KBM-7 (cell line): Measurements from ENCODE around the gene CDH13.

Experiments
- DNase-seq: peaks from one replicate; pipeline ENCODE4 v3.0.0-alpha.2; 2015
- in situ Hi-C: fragments of 300-500 bp; cut with MboI; formaldehyde crosslinking; loops from 2 replicates; pipeline ENCODE4 v1.14.3; 2020; ENCODE audit warnings: low sequenced_read_pairs, low pct_unique_long_range_greater_than_20kb, mixed read lengths

The CDH13 gene

GRCh38 chr16:83109490-83110125, 482.8 kb downstream of the CDH13 start:
- in situ Hi-C loops, result no loop called here
- DNase-seq, result no peak

- in situ Hi-C loops, result no loop called here
These were observed 483.5 kb downstream of the CDH13 start for GRCh38 chr16:83110269-83110668.

GRCh38 chr16:83113317-83113716, 486.5 kb downstream of the CDH13 start:
- DNase-seq, result peak; percentile 15
- in situ Hi-C loops, result no loop called here

More at GRCh38 chr16:83110269-83110668, 483.5 kb downstream of the CDH13 start:
- no peak for DNase-seq

GRCh38 chr16:83113811-83114210, 487.0 kb downstream of the CDH13 start:
- no peak for DNase-seq
- in situ Hi-C loops, result no loop called here

DNA sequence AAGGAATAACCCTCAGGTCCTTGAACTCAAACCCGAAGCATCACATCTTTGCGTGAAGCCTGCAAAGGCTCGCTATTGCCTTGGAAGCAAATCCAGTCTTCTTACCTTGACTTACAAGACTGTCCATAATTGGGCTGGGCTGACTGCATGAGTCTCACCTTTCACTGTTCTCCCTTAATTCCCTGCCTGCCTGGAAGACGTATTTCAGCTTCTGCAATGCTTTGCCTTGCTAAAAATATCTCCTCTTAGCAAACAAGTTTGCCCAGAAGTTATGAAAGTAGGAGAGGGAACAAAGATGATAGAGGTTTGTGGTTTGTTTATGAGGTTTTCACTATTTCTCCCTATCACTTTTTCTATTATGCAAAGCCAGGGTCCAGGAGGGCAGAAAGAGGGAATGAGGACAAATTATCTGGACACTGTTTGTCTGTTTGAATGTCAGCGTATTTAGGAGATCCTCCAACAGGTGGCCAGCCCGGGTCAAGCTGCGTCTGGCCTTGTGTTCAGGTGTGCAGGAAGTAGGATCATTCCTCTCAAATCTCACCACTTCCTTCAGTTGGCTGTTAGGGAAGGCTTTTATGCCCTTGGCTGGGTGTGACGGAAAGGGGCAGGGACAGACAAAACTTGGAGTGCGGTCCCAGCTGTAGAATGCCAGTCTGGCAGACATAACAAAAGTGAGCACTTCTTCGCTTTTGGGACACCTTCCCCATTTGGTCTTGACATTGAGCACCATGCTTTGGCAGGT, 488.9 kb downstream of the CDH13 start:
- DNase-seq, result no peak
- in situ Hi-C loops, result no loop called here

GRCh38 chr16:83116274-83116892, 489.6 kb downstream of the CDH13 start:
- in situ Hi-C loops, result no loop called here
- DNase-seq, result no peak

- in situ Hi-C loops, result no loop called here
- DNase-seq, result no peak
These were observed 491.0 kb downstream of the CDH13 start for GRCh38 chr16:83117810-83118209.

GRCh38 chr16:83118365-83118764, 491.6 kb downstream of the CDH13 start:
- DNase-seq, result no peak
- in situ Hi-C loops, result no loop called here

DNA sequence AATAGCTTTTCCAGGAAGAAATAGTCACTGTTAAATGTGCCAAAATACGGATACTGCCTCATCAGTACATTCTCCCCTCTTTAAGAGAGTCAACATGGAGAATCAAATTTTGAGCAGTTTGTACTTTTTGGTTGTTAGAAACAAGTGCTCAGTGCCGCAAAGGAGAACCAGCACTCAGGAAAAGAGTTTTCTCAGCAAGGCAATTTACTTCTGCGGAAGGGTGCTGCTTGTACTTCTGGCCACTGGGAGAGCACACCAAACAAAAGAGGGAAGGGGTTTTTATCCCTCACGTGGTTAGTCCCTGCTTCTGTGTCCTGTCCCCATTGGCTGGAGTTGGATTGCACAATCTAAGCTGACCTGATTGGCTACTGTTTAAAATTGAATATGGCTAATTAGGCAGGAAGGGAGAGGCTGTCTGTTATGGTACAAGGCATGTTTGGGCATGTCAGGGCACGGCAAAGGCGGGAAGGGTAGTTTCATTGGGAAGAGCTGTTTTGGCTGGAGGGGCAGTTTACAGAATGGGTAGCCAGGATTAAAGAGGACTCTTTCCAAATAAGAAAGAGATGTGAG, 499.3 kb downstream of the CDH13 start:
- in situ Hi-C loops, result no loop called here

GRCh38 chr16:83128041-83128440, 501.3 kb downstream of the CDH13 start:
- DNase-seq, result no peak
- in situ Hi-C loops, result no loop called here

More for the DNA sequence above, 499.3 kb downstream of the CDH13 start:
- DNase-seq, result no peak

DNA sequence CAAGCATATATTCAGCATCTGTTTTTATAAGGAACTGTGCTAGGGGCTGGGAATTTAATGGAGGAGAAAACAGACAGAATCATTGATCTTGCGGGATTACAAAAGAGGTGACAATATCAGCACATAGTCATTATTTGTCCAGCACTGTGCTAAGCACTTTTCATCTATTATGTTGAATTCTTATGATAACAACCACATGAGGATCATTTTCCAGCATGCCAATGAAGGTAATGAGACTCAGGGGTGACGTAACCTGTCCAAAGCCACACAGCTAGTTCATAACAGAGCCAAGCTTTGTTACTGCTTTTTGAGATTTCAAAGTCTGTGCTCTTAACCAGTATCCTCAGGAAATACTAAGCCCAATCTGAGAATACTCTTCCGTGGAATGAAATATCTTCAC, 503.3 kb downstream of the CDH13 start:
- in situ Hi-C loops, result no loop called here
- no peak for DNase-seq

GRCh38 chr16:83134638-83135037, 507.9 kb downstream of the CDH13 start:
- in situ Hi-C loops, result no loop called here
- no peak for DNase-seq

DNA sequence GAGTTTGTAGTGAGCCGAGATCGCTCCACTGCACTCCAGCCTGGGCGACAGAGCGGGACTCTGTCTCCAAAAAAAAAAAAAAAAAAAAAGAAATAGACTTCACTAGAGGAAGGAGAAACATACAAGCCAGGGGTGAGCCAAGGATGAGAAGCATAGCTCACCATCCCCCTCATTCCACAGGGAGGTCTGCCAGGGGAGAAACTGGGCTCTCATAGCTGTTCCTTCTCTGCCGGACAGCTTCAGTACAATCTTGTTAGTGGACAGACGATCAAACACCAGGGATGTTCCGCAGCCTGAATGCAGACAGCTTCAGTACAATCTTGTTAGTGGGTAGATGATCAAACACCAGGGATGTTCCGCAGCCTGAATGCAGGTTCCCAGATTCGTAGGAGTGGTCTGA, 509.6 kb downstream of the CDH13 start:
- DNase-seq, result no peak
- in situ Hi-C loops, result no loop called here

- DNase-seq, result no peak
- in situ Hi-C loops, result no loop called here
These were observed 510.2 kb downstream of the CDH13 start for GRCh38 chr16:83136924-83137323.

- in situ Hi-C loops, result no loop called here
These were observed 510.6 kb downstream of the CDH13 start for GRCh38 chr16:83137326-83137781.

DNA sequence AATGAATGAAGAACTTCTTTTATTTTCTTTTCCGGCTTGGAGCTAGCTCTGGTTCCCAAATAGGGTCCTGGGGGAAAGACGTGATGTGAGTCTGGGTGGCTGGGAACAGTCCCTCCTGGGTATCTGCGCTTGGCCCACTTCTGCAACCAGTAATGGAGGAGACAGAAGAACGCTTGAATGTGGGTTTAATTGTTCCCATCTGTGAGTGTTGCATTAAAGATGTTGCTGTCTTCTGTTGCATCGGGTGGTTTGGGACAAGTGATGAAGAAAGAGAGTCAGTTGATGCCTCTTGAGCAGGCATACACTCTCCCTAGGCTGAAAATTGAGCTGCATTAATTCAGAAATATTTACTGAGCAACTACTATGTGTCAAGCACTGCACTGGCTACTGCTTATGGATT, 511.1 kb downstream of the CDH13 start:
- in situ Hi-C loops, result no loop called here
- no peak for DNase-seq

More at GRCh38 chr16:83137326-83137781, 510.6 kb downstream of the CDH13 start:
- DNase-seq, result no peak

DNA sequence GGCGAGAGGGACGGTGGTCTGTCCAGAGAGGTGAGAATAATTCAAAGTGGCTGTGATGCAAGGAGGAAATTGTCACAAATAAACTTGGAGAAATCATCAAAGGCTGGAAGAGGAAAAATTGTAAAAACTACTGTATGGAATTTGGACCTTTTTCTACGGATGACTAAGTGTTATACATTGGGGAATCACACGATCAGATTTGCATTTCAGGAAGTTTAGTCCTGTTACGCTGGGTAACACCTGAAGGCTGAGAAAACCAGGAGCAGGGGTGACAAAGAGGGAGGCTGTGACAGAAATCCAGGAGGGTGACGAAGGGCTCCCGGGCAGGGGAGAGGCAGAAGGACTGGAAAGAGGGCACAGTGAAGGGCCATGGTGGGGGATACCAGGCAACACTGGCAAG, 511.7 kb downstream of the CDH13 start:
- DNase-seq, result no peak
- in situ Hi-C loops, result no loop called here

- no peak for DNase-seq
These were observed 512.4 kb downstream of the CDH13 start for GRCh38 chr16:83138976-83139690.

GRCh38 chr16:83143788-83144187, 517.0 kb downstream of the CDH13 start:
- DNase-seq, result no peak
- in situ Hi-C loops, result no loop called here

More at GRCh38 chr16:83138976-83139690, 512.4 kb downstream of the CDH13 start:
- in situ Hi-C loops, result no loop called here
